Right lobe of liver (tissue), 4 donors: ENCODE data around the gene PPOX.

ENCODE experiments used
- POLR2A ChIP-seq: fragments of 450-650 bp; IDR thresholded peaks from one replicate; pipeline ENCODE4 v1.6.1; 2017; ENCODE audit warnings: antibody characterized with exemption, mild to moderate bottlenecking
- TF ChIP-seq, protein P1 (sequence below), 4 donors: fragments of 200-600 bp in 3 of 4; fragments of 450-650 bp in 1 of 4; IDR thresholded peaks; one replicate each; pipeline versions ENCODE4 v1.5.1 to v1.8.0; 2016 to 2022; ENCODE audit warnings: antibody characterized with exemption in 4 of 4, mild to moderate bottlenecking in 2 of 4
- donor health status: DM: no; HTN: no; CAD: no.
- donor health status: DM: no; HTN: no; CAD: no.
- donor health status: DM: no; HTN: yes; CAD: no.

- no peak for TF ChIP-seq POLR2A
- TF ChIP-seq, protein P1, sequence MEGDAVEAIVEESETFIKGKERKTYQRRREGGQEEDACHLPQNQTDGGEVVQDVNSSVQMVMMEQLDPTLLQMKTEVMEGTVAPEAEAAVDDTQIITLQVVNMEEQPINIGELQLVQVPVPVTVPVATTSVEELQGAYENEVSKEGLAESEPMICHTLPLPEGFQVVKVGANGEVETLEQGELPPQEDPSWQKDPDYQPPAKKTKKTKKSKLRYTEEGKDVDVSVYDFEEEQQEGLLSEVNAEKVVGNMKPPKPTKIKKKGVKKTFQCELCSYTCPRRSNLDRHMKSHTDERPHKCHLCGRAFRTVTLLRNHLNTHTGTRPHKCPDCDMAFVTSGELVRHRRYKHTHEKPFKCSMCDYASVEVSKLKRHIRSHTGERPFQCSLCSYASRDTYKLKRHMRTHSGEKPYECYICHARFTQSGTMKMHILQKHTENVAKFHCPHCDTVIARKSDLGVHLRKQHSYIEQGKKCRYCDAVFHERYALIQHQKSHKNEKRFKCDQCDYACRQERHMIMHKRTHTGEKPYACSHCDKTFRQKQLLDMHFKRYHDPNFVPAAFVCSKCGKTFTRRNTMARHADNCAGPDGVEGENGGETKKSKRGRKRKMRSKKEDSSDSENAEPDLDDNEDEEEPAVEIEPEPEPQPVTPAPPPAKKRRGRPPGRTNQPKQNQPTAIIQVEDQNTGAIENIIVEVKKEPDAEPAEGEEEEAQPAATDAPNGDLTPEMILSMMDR (IDR thresholded peaks at IDR 0.05): no peak
These were observed 7.8 kb upstream of the PPOX start for GRCh38 chr1:161158316-161159010.
